ENCODE measurements around the gene SMARCD1. TPM values are rescaled to one million over a fixed set of nuclear protein-coding genes. Genes with fewer than 3 reads are reported as not detected.

Gene SMARCD1
- total RNA-seq, 1 experiment from 2014 or later = 84.9 TPM

DNA sequence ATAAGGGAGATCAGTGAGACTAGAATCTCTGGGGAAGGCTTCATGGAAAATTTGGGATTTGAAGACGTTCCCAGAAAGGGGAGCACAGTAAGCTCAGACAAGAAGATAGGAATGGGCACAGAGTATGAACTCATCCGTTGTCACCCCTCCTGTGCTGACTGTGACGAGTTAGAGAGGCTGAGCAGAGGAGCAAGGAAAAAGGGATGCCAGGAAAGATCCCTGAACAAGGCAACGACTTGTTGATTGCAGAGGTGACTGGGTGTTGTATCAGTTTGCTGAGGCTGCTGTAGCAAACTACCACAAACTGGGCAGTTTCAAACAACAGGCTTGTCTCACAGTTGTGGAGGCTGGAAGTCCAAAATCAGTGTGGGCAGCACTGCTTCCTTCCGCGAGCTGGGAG is 12.8 kb downstream of the SMARCD1 start:
- in situ Hi-C loops (cut with HindIII; ENCODE audit: low pct_unique_long_range_greater_than_20kb, low sequenced_read_pairs) = no loop called here
- H3K9me3 ChIP-seq (ENCODE audit: control insufficient read depth, insufficient read depth, low read depth, low read length) = no peaks in the 10 kb centered on the region
- peaks cover 3% of the 10 kb centered on the region; the same call in 1 of the 2 replicates for H3K36me3 ChIP-seq (ENCODE audit: control insufficient read depth, insufficient read depth, low read length)
- POLR2A ChIA-PET = no interaction called here
- H3K27me3 ChIP-seq (ENCODE audit: control insufficient read depth, insufficient read depth, low read length) = no peaks in the 10 kb centered on the region
- intact Hi-C loops (cut with micrococcal nuclease; ENCODE audit: unreplicated experiment) = no loop called here
- no TSS peak for BruUV-seq (replicated peaks)
- TF ChIP-seq, protein P1, sequence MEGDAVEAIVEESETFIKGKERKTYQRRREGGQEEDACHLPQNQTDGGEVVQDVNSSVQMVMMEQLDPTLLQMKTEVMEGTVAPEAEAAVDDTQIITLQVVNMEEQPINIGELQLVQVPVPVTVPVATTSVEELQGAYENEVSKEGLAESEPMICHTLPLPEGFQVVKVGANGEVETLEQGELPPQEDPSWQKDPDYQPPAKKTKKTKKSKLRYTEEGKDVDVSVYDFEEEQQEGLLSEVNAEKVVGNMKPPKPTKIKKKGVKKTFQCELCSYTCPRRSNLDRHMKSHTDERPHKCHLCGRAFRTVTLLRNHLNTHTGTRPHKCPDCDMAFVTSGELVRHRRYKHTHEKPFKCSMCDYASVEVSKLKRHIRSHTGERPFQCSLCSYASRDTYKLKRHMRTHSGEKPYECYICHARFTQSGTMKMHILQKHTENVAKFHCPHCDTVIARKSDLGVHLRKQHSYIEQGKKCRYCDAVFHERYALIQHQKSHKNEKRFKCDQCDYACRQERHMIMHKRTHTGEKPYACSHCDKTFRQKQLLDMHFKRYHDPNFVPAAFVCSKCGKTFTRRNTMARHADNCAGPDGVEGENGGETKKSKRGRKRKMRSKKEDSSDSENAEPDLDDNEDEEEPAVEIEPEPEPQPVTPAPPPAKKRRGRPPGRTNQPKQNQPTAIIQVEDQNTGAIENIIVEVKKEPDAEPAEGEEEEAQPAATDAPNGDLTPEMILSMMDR (IDR thresholded peaks at IDR 0.05) = no peak
- TF ChIP-seq POLR2AphosphoS5 (IDR thresholded peaks at IDR 0.05; ENCODE audit: low read depth, low read length) (no peak), TCF7L2 (IDR thresholded peaks at IDR 0.05; ENCODE audit: low read depth, low read length) (no peak), SIN3A (IDR thresholded peaks at IDR 0.05; ENCODE audit: borderline replicate concordance, insufficient read depth, low read depth, low read length) (no peak)
- TF ChIP-seq, protein P2, sequence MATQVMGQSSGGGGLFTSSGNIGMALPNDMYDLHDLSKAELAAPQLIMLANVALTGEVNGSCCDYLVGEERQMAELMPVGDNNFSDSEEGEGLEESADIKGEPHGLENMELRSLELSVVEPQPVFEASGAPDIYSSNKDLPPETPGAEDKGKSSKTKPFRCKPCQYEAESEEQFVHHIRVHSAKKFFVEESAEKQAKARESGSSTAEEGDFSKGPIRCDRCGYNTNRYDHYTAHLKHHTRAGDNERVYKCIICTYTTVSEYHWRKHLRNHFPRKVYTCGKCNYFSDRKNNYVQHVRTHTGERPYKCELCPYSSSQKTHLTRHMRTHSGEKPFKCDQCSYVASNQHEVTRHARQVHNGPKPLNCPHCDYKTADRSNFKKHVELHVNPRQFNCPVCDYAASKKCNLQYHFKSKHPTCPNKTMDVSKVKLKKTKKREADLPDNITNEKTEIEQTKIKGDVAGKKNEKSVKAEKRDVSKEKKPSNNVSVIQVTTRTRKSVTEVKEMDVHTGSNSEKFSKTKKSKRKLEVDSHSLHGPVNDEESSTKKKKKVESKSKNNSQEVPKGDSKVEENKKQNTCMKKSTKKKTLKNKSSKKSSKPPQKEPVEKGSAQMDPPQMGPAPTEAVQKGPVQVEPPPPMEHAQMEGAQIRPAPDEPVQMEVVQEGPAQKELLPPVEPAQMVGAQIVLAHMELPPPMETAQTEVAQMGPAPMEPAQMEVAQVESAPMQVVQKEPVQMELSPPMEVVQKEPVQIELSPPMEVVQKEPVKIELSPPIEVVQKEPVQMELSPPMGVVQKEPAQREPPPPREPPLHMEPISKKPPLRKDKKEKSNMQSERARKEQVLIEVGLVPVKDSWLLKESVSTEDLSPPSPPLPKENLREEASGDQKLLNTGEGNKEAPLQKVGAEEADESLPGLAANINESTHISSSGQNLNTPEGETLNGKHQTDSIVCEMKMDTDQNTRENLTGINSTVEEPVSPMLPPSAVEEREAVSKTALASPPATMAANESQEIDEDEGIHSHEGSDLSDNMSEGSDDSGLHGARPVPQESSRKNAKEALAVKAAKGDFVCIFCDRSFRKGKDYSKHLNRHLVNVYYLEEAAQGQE (IDR thresholded peaks at IDR 0.05; ENCODE audit: insufficient read depth in 1 of 2, low read depth in 2 of 2, low read length in 1 of 2) = no peak
- CTCF ChIA-PET = no interaction called here
- no peak overlapping the region for H3K4me3 ChIP-seq (ENCODE audit: low read depth in 2 of 2, low read length in 2 of 2)
- H3K27ac ChIP-seq (ENCODE audit: low read length) = no peak overlapping the region
- peaks cover 7% of the 10 kb centered on the region; the same call in 1 of the 2 replicates for H3K4me1 ChIP-seq (ENCODE audit: control insufficient read depth, insufficient read depth, low read length)
- DNase-seq (ENCODE audit: low read depth, low spot score) (no peak), ATAC-seq (no peak)

DNA sequence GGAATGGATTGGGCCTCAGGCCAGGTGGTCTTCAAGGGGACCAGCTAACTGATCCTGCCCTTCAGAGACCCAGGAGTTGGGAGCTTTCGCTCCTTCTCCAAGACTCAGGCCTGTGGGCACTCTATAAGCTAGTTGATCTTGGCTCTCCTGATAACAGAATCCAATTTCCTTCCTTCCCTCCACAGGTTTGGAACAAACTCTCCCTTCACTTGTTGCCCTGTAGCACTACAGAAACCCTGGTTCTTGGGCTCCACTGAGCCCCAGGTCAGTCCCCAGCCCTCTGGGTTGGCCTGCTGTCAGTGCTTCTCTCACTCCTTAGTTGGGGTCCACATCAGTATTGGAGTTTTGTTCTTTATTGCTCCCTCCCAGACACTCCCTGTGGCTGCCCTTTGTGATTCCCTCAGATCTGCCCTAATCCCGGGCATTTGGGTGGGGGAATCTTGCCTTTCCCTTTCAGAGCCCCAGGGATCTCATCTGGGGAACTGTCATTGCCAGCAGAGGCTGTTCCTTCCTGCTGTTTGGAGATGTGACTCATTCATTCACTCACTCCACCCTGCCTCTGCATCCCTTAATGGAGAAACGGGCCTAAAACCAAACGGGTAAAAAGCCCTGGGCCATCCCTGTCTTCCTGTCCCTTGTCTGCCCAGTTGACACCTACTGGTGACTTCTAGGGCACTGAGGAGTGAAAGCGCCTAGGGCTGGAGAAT is 14.3 kb downstream of the SMARCD1 start:
- intact Hi-C loops (cut with micrococcal nuclease; ENCODE audit: unreplicated experiment) (no loop called here), in situ Hi-C loops (cut with HindIII; ENCODE audit: low pct_unique_long_range_greater_than_20kb, low sequenced_read_pairs) (no loop called here)
- DNase-seq (ENCODE audit: low read depth, low spot score) = no peak
- TF ChIP-seq, protein P1 (IDR thresholded peaks at IDR 0.05) = no peak
- no peak for TF ChIP-seq TCF7L2 (IDR thresholded peaks at IDR 0.05; ENCODE audit: low read depth, low read length)
- no peak for TF ChIP-seq POLR2AphosphoS5 (IDR thresholded peaks at IDR 0.05; ENCODE audit: low read depth, low read length)
- TF ChIP-seq, protein P2 (IDR thresholded peaks at IDR 0.05; ENCODE audit: insufficient read depth in 1 of 2, low read depth in 2 of 2, low read length in 1 of 2) = no peak
- TF ChIP-seq SIN3A (IDR thresholded peaks at IDR 0.05; ENCODE audit: borderline replicate concordance, insufficient read depth, low read depth, low read length) = no peak
- Histone ChIP-seq H3K4me1 (ENCODE audit: control insufficient read depth, insufficient read depth, low read length) (peaks cover 7% of the 10 kb centered on the region; the same call in 1 of the 2 replicates), H3K9me3 (ENCODE audit: control insufficient read depth, insufficient read depth, low read depth, low read length) (no peaks in the 10 kb centered on the region), H3K36me3 (ENCODE audit: control insufficient read depth, insufficient read depth, low read length) (peaks cover 3% of the 10 kb centered on the region; the same call in 1 of the 2 replicates), H3K27me3 (ENCODE audit: control insufficient read depth, insufficient read depth, low read length) (no peaks in the 10 kb centered on the region), H3K4me3 (ENCODE audit: low read depth in 2 of 2, low read length in 2 of 2) (no peak overlapping the region), H3K27ac (ENCODE audit: low read length) (no peak overlapping the region)
- ATAC-seq = no peak
- ChIA-PET CTCF (no interaction called here), POLR2A (no interaction called here)
- BruUV-seq (replicated peaks) = TSS peak; percentile 13

Data from Panc1 (cell line).